Astrocyte (in vitro differentiated cells and primary cell): Measurements from ENCODE around the gene SMPD3.

Experiments used
- CTCF ChIP-seq: IDR thresholded peaks from 2 replicates; pipeline ENCODE4 v1.5.1; 2011; ENCODE audit warnings: low read depth, mild to moderate bottlenecking, inconsistent platforms, low read length, moderate library complexity; ENCODE audit not compliant: insufficient read depth
- EZH2 ChIP-seq: IDR thresholded peaks from 2 replicates; pipeline ENCODE4 v1.6.1; 2012; ENCODE audit warnings: mild to moderate bottlenecking, low read length, inconsistent platforms; ENCODE audit not compliant: insufficient read depth

GRCh38 chr16:68369697-68370580 is 78.4 kb downstream of the SMPD3 start:
- TF ChIP-seq CTCF = no peak
- TF ChIP-seq EZH2 = no peak
